Daoy (cell line): ENCODE results near the gene RCC2. TPM values are rescaled to one million over a fixed set of nuclear protein-coding genes. Genes with fewer than 3 reads are reported as not detected.

Experiments
- DNase-seq: peaks from one replicate; pipeline ENCODE4 v3.0.0-alpha.2; 2015; ENCODE audit warnings: low read depth
- total RNA-seq: library from RNA; depleted of rRNA; stranded (reverse); fragments of >200 nt; shearing (Covaris generic); gene quantifications from 2 replicates; pipeline ENCODE4 v1.2.3, GENCODE V29; 2014

RCC2 gene
- total RNA-seq, 1 experiment from 2014 or later, result 114 TPM

DNA sequence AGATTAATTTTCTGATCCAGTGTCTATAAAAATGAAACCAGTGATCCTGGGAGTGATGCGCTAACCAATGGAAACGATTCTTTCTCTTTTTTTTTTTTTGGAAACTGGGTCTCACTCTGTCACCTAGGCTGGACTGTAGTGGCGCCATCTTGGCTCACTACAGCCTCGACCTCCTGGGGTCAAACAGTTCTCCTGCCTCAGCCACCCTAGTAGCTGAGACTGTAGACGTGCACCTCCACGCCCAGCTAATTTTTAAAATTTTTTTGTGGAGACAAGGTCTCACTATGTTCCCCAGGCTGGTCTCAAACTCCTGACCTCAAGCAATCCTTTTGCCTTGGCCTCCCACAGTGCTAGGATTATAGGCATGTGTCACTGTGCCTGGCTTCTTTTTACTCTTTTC lies 3.4 kb upstream of the RCC2 start:
- DNase-seq, result no peak

DNA sequence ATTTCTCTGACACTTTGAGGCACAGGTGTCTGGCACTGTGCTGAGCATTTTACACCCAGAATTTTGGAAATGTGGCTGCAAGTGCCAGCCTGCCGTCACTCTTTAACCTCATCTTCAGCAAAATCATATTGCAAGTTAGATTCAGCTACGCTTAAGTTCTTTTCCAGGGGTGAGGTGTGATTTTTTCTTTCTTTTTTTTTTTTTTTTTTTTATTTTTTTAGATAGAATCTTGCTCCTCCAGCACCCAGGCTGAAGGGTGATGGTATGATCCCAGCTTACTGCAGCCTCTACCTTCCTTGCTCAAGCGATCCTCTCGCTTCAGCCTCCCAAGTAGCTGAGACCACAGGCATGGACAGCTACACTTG lies 2.5 kb upstream of the RCC2 start:
- no peak for DNase-seq

DNA sequence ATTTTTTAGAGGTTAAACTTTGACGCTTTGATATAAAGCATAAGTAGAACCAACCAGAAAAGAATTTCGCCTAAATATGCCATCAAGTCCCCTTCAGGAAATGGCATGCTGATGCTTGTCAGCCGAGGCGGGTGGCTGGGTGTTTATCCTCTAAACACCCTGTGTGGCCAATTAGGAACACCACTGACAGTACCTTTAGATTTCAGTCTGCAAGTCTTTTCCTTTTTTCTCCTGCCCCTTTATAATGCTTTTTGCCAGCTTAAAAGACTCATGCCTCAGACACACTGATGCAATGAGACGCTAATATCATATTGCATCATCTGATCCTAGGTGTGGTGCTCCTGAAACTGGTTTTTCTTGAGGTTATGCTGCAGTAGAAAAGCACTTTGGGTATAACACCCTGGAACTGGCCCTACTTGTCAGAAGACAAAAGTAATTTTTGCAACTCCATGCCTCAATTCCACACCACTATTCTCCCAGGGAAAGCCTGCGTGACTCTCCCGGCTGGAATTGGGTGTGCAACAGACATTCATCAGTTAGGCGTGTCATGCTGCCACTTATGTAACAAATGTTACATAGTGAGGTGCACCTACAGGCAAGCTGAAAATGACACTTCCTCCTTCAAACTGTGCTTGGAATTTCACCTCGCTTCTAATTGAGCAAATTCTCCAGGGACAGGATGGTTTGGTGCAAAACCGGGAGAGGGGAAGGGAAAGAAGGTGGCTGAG lies 2.0 kb upstream of the RCC2 start:
- no peak for DNase-seq

DNA sequence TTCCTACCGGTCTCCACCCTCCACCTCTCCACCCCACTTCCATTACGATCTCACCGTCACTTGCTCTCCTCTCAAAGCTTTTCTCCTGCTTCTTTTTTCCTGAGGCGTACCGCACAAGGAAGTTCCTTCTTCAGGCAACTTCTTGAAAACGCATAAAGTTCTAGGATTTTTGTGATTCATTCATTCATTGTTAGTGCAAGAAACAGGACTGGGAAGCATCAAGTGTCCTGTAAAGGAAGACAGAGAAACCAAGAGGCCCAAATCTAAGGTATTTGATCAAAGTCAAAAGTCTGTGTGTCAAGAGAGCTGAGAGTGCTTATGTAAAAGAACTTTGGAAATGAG lies 1.3 kb upstream of the RCC2 start:
- DNase-seq, result no peak

DNA sequence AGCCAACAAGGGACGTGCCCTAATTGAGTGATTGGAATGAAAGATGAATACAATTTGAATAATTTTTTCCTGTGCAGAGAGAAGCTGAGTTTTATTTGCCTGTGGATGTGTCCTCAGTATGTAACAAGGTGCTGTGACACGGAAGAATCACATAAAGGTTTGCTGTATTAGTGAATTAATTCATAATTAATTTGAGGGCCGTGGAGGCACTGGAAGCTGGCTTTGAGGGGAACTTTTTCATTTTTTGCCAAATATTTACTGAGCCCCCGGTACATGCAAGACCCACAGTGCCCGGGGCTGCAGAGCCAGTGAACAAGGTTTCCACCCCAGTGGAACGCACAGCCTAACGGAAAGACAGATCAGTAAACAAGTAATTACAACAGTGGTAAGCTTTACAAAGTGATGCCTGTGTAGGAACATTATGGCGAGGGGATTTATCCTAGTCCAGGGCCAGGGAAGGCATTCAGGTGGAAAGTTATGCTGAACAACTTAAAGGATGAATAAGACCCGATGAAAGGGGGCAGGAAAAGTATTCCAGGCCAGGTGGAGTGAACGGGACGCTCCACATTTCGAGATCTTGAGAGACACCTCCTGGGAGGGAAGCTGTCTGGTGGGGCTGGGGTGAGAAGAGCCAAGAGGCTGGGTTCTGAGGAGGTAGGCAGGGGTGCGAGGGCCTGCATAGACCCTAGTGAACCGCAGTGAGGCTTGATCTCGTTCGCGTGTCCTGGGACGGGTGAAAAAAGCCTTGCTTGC lies 773 bp upstream of the RCC2 start:
- no peak for DNase-seq

DNA sequence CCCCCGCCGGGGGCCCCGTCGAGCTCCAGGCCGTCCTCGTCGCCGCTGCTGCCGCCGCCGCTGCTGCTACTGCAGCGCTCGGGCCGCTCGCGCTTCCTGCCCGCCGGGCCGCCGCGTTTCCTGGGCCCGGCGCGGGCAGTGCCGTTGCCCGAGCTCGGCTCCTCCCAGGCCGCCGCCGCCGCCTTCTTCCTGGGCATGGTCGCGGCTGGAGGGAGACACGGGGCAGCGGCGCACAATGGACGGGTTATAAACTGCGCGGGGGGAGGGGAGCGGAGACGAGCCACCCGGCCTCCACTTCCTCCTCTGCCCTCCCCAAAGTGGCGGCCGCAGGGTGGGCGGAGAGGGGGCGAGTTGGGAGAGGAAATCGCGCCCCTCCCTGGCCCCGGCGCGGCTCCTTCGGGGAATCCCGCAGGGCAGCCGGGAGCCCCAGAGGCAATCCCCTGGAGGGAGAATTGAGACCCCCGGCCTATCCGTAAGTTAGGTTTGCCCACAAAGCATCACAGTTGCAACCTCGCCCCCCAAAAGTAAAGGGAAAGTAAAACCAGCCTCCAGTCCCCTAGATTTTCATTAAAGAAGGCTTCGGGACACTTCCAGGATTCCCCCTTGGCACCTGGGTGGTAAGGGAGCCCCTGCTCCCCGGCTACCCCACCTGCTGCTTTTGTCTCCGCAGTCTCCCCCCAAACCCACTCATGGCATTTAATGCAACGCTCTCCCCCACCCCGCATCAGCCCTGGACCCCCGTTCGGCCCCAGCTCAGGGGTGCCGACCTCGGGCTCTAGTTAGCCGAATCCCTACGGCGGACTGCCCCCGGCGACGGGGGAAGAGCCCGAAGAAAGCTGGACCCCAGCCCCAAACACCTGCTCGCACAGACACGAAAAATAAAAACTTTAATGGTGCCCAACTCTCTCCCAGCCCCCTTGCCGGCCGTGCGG lies 893 bp downstream of the RCC2 start:
- peak; percentile 85 for DNase-seq

DNA sequence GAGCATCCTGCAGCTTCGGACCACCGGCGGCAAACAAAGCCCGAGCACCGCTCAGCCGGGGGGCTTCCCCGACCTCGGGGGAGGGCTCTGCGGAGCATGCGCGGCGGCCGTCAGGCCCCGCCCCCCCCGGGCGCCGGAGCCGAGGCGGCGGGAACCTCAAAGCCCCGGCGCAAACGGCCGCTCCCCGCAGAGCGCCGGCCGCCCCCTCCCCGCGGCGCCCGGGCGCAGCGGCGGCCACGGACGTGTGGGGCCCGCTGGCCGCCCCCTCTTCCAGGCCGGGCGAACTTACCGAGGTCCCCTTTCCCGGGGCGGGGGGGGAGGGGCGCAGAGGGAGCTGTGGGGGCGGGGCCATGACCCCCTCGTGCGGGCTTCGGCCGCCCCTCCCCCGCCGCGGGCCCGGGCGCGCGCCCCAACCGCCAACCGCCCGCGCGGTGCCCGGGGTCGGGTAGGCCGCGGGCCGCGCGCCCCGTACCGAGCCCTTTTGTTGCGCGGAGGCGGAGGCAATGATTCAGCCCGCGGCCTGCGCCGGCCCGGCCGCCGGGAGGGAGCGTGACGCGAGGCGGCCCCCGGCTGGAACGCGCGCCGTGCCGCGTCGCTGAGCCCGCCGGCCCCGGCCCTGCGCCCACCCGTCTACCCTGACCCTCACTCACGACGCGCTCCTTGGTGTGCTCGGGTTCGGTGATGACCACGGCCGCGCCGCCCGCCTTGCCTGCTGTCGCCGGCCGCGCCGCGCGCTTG lies 1.7 kb downstream of the RCC2 start:
- DNase-seq, result peak; percentile 67

DNA sequence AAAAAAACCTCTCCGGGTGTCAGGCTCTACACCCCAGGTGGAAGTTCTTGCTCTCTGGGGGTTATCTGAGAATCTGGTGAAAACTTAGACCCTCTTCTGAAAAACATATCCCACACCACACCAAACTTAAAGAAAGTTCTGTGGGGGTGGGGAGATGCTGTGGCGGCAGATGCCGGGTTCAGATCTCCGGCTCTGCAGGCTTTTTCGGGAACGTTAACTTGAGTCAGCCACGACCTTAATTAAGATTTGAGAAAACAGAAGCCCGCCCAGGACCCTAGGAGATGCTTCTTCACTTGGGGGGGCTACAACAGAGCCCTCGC lies 2.3 kb downstream of the RCC2 start:
- no peak for DNase-seq

DNA sequence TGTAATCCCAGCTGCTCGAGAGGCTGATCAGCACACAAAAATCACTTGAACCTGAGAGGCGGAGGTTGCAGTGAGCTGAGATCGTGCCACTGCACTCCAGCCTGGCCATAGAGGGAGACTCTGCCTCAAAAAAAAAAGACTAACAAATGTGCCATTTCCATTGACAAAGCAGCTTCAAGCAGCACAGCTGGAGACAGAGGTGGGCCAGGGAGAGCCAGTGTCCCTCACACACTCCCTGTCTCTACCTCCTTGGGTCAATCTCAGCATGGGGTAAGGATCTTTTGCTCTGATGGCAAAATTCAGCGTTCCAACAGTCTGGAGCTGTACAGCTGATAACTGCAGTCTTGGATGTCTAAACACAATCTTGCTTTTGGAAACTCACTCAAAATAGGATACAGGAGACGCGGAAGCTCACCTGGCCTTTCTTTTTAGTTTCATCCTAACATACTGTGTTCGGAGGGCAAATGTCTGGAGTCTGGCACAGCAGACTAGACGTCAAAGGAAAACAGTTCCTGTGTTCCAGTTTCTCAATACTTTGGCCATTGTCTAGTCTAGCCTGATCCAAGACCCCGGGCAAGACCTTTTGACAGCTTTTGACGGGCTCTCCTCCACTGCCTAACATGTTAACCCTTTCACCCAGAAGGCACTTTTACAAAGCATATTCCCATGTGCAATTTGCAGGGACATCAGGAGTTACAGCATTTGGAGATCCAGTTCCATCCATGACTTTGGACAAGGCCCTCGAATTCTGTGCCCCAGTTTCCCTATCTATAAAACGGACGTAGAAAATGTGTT lies 2.9 kb downstream of the RCC2 start:
- no peak for DNase-seq

DNA sequence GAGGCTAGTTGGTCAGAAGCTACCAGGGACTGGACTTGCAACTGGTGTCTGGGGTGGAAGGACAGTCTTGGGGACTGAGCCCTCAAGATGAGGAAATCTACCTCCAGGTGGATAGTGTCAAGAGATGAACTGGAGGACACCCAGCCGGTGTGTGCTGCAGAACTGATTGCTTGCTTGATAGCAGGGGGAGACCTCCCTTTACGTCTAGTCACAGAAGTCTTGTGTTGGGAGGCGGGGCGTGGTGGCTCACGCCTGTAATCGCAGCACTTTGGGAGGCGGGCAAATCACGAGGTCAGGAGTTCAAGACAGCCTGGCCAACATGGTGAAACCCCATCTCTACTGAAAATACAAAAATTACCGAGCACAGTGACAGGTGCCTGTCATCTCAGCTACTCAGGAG lies 4.9 kb downstream of the RCC2 start:
- DNase-seq, result no peak

DNA sequence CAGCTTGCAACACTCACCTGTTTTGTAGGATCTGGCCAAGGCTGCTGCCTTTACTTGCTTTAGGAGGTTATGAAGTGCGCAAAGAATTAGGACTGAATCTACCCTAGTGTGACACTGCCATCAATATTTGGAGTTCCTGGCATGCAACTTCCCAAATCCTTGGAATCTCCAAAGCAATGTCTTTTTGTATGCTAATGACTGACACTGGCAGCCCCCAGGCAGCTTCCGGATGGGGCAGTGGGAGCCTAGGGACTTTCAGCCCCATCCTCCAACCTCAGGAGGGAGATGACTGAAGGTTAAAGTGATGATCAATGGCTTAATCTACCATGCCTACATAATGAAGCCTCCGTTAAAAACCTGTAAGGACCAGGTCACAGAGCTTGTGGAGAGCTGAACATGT lies 5.5 kb downstream of the RCC2 start:
- no peak for DNase-seq

DNA sequence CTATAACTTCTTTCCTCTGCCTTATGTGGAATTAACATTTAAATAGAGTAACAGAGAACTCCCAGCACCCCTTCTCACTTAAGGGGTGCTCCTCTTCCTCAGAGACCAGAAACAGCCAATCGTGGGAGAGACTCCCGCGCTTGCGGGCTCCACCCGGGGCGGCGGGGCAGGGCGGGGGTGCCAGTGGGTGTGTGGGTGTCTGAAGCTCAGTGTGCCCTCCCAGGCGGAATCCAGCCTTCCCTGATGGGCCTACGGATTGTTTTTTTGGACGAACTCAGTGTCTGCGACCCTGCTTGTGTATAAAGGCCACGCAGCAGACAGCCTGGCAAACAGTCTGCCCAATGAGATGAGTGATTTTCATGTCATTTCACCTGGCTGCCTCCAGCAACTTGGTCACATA lies 6.2 kb downstream of the RCC2 start:
- DNase-seq, result no peak

DNA sequence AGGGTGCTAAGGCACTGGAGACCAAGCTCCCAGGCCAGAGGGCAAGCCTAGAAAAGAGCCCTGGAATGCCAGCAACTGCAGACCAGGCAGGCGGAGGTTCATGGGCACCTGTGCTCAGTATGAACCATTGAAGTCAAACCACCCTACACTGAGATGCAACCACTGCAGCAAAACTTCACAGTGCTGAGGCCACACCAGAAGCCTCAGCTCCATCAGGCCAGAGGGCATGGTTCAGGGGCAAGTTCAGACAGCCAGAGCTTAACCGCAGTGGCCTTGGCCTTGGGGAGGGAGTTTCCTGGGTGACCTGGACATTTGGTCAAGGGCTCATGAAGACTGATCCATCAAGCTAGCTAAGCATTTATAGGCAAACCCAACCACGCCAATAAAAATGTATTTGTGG lies 7.1 kb downstream of the RCC2 start:
- DNase-seq, result no peak

DNA sequence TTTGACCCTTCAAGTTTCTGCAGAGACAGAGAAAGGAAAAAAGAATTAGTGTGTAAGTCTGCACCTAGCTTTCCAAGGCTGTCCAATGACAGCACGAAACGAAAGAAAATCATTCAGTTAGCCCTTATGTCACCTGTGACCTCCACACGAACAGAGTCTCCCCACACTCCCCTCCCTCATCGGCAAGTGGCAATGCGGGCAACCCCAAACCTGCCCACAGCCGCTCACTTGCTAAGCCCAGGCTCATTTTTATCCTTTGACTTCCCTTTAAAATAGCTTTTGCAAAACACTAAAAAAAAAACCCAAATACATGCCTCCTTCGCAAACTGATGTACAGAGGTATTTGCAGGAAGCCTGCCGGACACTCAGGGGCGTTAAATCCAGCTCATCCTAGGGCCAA lies 10.3 kb downstream of the RCC2 start:
- DNase-seq, result no peak

DNA sequence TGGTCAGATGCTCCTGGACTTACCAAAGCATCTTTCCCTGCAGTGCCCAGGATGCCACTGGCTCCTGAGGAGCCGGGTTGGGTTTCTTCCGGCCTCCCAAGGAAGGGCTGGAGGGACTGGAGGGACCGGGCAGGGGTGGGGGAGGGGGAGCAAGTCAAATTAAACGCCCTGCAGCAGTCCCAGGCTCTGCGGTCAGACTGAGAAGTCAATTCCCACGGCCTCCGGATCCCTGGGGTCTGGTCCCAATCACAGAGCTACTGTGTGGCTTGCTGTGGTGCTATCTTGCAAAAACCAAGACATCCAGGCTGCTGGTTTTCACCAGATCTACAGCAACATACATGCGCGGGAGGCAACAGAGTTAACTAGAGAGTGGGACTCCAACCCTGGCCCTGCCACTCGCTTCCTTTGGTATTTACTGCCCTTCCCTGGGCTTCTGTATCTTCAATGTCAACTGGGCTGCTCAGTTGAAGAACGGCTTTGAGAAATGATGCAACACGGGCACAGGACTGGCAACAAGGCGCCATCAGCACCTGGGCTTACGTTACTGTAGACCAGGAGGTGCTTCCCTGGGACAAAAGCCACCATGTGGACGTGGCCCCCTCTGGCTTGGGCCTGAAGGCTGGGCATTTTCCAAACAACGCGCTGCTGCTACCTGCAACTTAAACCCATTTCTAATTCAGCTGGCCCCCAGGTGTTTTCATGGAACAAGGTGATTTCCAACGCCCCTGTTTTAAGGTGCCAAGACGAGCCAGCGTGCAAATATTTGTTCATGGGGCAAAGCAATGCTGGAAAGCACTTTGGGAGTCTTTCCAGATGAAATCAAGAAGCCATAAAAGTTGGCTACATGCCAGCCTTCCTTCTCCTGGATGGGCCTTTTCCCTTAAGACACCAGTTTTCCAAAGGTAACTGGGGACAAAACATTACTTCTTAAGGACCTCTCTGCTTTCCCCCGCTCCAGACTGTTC lies 11.5 kb downstream of the RCC2 start:
- no peak for DNase-seq

DNA sequence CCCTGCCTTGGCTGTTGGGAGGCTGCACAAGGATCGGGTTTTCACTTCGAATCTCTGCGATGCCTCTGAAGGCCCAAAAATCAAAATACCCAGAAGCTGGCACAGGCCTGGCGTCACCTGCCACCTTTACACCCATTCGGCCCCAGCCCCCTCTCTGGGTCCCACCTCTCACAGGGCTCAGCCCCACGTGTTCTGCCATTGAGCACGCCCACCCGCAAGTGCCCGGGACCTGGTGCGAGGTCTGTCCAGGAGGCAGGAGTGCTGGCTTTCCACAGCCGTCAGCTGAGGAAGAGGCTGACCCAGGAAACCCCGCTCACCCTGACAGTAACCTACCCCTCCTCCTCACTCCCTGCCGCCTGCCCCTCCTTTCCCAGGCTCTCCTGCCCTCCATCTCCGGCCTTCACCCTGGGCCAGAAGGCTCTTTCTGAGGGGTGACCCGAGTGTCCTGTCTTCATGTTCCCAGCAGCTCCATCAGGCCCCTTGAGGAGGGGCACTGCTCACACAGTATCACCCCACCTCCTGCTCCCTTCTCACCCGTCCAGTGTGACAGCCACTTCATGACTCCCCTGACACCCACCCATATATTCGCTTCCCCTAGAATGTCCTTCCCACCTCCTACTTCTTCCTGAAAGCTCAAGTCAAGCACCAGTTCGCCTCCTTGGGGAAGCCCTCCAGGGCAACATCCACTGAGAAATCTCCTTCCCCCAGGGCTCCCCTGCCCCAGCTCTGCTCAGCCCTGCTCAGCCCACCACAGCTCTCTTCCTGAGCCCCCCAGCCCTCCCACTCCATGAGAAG lies 13.5 kb downstream of the RCC2 start:
- DNase-seq, result no peak

DNA sequence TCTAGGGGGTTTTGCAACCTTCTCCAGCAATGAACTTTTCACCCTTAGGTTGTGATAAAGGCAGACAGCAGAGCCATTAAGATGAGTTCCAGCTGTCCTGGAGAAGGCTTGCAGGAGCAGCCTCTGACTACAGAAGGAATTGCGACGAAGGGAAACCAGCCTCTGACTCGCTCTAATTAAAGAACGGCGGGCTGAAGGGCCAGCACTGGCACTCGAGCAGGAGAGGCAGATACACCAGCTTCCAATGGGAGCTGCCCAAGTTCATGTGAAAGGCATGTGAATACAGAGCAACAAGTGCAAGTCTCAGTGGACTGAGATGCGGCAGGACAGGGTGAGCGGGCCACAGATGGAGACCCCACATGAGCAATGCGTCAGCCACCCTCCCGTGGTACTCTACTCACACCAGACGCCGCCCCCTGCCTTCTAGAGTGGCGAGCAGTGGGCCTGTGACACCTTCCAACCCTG lies 15.7 kb downstream of the RCC2 start:
- no peak for DNase-seq

DNA sequence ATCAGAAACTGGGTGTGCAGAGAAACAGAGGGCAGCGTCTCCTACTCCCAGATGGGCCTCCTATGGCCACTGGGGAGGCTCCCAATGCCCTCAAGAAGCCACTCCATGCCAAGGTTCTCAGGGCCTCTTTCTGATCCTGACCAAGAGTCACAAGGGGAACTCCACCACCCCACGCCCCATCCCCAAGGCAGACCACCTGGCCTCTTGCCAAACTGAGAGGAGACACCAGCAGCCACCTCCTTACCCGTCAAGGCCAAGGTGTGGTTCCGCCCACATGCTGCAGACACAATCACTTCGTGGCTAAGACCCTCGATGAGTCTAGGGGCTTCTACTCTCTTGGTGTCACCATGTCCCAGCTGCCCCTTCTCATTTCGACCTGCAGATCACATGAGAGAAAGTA lies 17.0 kb downstream of the RCC2 start:
- DNase-seq, result no peak

DNA sequence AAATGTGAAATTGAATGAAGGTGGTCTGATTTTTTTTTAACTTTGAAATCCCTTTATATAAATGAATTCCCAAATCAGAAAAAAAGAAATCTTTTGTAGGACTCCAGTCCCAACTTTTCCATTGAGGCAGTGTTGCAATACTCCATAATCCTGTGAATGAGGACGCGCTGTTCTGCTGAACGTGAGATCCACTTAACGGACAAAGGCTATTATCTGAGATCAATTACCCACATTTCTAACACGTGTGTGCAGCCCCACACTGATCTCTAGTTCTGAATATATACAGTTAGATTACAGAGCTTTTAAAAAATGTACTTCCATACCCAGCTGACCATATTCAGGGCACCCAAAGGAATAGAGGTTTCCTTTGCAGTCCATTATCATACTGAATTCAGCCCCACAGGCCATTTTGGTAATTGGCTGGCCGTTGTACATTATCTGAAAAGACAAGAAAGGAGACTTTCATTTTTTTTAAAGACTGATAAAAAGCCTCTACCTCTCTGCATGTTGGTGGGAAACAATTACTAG lies 19.0 kb downstream of the RCC2 start:
- no peak for DNase-seq
